Measurements from ENCODE around the gene ZNRF1. TPM values are rescaled to one million over a fixed set of nuclear protein-coding genes. Genes with fewer than 3 reads are reported as not detected.

Gene ZNRF1
- total and polyA plus RNA-seq, 2 of the 13 experiments (the other 11 are each of a cell fraction or from before 2014, with no cell fraction given): 43.9 to 58.7 TPM

GRCh38 chr16:75148311-75149195 is 149.7 kb downstream of the ZNRF1 start, which contains the start of gene ZFP1 (continued):
- TF ChIP-seq SALL1 (CRISPR knock-in tag; IDR thresholded peaks at IDR 0.05): peak; percentile 95
- no peak; the same call in 1 of the 2 replicates for TF ChIP-seq DDIT3 (CRISPR knock-in tag; IDR thresholded peaks at IDR 0.05)
- TF ChIP-seq, protein P1, sequence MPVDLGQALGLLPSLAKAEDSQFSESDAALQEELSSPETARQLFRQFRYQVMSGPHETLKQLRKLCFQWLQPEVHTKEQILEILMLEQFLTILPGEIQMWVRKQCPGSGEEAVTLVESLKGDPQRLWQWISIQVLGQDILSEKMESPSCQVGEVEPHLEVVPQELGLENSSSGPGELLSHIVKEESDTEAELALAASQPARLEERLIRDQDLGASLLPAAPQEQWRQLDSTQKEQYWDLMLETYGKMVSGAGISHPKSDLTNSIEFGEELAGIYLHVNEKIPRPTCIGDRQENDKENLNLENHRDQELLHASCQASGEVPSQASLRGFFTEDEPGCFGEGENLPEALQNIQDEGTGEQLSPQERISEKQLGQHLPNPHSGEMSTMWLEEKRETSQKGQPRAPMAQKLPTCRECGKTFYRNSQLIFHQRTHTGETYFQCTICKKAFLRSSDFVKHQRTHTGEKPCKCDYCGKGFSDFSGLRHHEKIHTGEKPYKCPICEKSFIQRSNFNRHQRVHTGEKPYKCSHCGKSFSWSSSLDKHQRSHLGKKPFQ (CRISPR knock-in tag; IDR thresholded peaks at IDR 0.05; ENCODE audit: insufficient replicate concordance): no peak
- TF ChIP-seq FLYWCH1 (CRISPR knock-in tag; IDR thresholded peaks at IDR 0.05): no peak
- TF ChIP-seq JDP2 (CRISPR knock-in tag; IDR thresholded peaks at IDR 0.05; ENCODE audit: borderline replicate concordance): no peak
- no peak for TF ChIP-seq NFIC (IDR thresholded peaks at IDR 0.05; ENCODE audit: low read length)
- TF ChIP-seq THAP11 (CRISPR knock-in tag; IDR thresholded peaks at IDR 0.05): peak; percentile 99
- peak; percentile 57; the same call in 1 of the 2 replicates for TF ChIP-seq ZNF609 (CRISPR knock-in tag; IDR thresholded peaks at IDR 0.05; ENCODE audit: borderline replicate concordance)
- peak; percentile 64; the same call in 1 of the 2 replicates for TF ChIP-seq SRF (IDR thresholded peaks at IDR 0.05; ENCODE audit: low read depth, low read length)
- TF ChIP-seq ZBTB10 (CRISPR knock-in tag; IDR thresholded peaks at IDR 0.05; ENCODE audit: borderline replicate concordance): peak; percentile 51; the same call in 1 of the 2 replicates
- TF ChIP-seq ZNF44 (CRISPR knock-in tag; IDR thresholded peaks at IDR 0.05): peak; percentile 97; the same call in 1 of the 2 replicates
- TF ChIP-seq ZNF75D (CRISPR knock-in tag; IDR thresholded peaks at IDR 0.05; ENCODE audit: borderline replicate concordance): no peak
- TF ChIP-seq THYN1 (CRISPR knock-in tag; IDR thresholded peaks at IDR 0.05; ENCODE audit: borderline replicate concordance, low read depth): no peak
- TF ChIP-seq EEA1 (CRISPR knock-in tag; IDR thresholded peaks at IDR 0.05; ENCODE audit: borderline replicate concordance): peak; percentile 97; the same call in 1 of the 2 replicates
- peak; percentile 68 for TF ChIP-seq ZBTB7B (CRISPR knock-in tag; IDR thresholded peaks at IDR 0.05)
- peak; percentile 94 for TF ChIP-seq BRD4 (CRISPR knock-in tag; IDR thresholded peaks at IDR 0.05)
- TF ChIP-seq ZSCAN5A (CRISPR knock-in tag; IDR thresholded peaks at IDR 0.05; ENCODE audit: borderline replicate concordance): no peak; the same call in 1 of the 2 replicates

Measured in HepG2 (cell line).